ENCODE results near the gene HRNR.

DNA sequence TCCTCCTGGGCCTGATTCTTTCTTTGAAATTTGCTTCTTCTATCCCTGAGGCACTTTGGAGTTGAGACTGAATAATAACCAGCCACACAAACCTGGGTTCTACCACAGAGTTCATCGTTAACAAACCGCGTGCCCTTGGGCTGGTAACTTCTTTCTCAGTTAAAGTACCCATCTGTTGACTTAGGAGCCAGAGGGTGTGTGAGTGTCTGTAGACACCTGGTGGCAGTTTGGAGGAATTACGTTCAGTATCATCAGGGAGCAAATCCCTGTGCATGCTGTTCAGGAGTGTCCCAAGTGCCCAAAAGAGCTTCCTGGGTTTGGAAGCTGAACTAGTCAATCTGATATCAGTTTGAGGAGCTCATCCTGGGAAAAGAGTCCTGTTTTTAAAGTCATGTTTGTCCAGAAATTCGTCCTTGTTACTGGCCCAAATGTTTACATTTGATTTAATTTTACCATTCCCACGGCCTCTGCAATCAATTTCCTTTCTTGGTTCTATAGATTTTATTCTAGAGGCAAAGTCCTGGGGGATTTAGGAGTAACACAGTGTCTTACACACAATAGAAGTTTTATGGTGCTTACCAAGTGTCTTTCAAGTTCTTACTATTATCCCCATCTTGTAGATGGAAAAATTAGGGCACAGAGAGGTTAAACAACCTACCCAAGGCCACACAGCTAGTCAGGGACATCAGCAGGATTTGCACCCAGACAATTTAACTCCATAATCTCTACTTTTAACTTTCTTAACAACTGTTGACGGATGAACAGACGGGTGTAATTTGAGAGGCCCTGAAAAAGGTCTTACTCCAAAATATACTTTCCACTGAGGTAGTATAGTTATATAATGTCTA, 38.2 kb downstream of the HRNR start:
- TF ChIP-seq CTCF (IDR thresholded peaks at IDR 0.05), result peak; percentile 57
- TF ChIP-seq EZH2phosphoT487 (IDR thresholded peaks at IDR 0.05), result no peak
- no peak for TF ChIP-seq EZH2 (IDR thresholded peaks at IDR 0.05)
